ENCODE data around the gene NELL1.

- TF ChIP-seq, protein P1, sequence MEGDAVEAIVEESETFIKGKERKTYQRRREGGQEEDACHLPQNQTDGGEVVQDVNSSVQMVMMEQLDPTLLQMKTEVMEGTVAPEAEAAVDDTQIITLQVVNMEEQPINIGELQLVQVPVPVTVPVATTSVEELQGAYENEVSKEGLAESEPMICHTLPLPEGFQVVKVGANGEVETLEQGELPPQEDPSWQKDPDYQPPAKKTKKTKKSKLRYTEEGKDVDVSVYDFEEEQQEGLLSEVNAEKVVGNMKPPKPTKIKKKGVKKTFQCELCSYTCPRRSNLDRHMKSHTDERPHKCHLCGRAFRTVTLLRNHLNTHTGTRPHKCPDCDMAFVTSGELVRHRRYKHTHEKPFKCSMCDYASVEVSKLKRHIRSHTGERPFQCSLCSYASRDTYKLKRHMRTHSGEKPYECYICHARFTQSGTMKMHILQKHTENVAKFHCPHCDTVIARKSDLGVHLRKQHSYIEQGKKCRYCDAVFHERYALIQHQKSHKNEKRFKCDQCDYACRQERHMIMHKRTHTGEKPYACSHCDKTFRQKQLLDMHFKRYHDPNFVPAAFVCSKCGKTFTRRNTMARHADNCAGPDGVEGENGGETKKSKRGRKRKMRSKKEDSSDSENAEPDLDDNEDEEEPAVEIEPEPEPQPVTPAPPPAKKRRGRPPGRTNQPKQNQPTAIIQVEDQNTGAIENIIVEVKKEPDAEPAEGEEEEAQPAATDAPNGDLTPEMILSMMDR (IDR thresholded peaks at IDR 0.05; ENCODE audit: insufficient read depth, low read depth, low read length): no peak
- no peak for TF ChIP-seq EZH2 (IDR thresholded peaks at IDR 0.05; ENCODE audit: insufficient read depth, low read length)
These were observed 795.3 kb downstream of the NELL1 start for GRCh38 chr11:21464601-21465193.

All from astrocyte (in vitro differentiated cells and primary cell).